OCI-LY3 (cell line): ENCODE results near the gene PIEZO1.

Experiments used
- H2AFZ ChIP-seq: fragments of 200-600, 300-600 bp; shearing (Covaris generic); 2 replicates; pipeline ENCODE4 v1.6.0; 2014; ENCODE audit warnings: antibody characterized with exemption, low read depth, low read length
- H3K27ac ChIP-seq: fragments of 200-600, 300-600 bp; sonication (generic); 2 replicates; pipeline ENCODE4 v1.5.1; 2014; ENCODE audit warnings: mild to moderate bottlenecking, low read length, moderate library complexity, mixed read lengths
- H3K27me3 ChIP-seq: fragments of 200-600, 300-600 bp; sonication (generic); 2 replicates; pipeline ENCODE4 v1.6.1; 2014; ENCODE audit warnings: low read depth, low read length, mixed read lengths
- H3K36me3 ChIP-seq: fragments of 200-600, 300-600 bp; sonication (generic); replicated peaks from 2 replicates; pipeline ENCODE3; 2014; ENCODE audit warnings: low read depth, low read length, mixed read lengths
- H3K4me1 ChIP-seq: fragments of 300-600, 200-600 bp; sonication (generic); 2 replicates; pipeline ENCODE4 v1.6.1; 2014; ENCODE audit warnings: low read length, mixed read lengths
- H3K4me2 ChIP-seq: fragments of 200-600, 300-600 bp; sonication (generic); 2 replicates; pipeline ENCODE4 v1.6.1; 2014; ENCODE audit warnings: low read length, mixed read lengths
- H3K4me3 ChIP-seq: fragments of 300-600, 200-600 bp; sonication (generic); 2 replicates; pipeline ENCODE4 v1.5.1; 2014; ENCODE audit warnings: antibody characterized with exemption, mild to moderate bottlenecking, low read length, moderate library complexity
- H3K79me2 ChIP-seq: fragments of 300-600, 200-600 bp; shearing (Covaris generic); 2 replicates; pipeline ENCODE4 v1.6.1; 2014; ENCODE audit warnings: mild to moderate bottlenecking, low read length, mixed read lengths
- H3K9ac ChIP-seq: fragments of 300-600, 200-600 bp; shearing (Covaris generic); 2 replicates; pipeline ENCODE4 v1.6.0; 2014; ENCODE audit warnings: mild to moderate bottlenecking, low read length, moderate library complexity
- H3K9me3 ChIP-seq: fragments of 200-600, 300-600 bp; shearing (Covaris generic); 2 replicates; pipeline ENCODE4 v1.6.1; 2014; ENCODE audit warnings: low read length, mixed read lengths; ENCODE audit not compliant: insufficient read depth
- H4K20me1 ChIP-seq: fragments of 200-600, 300-600 bp; sonication (generic); 2 replicates; pipeline ENCODE4 v1.6.1; 2016; ENCODE audit warnings: low read length, mixed read lengths; ENCODE audit not compliant: insufficient read depth
- CTCF ChIP-seq: fragments of 200-600, 300-600 bp; sonication (generic); IDR thresholded peaks from 2 replicates; pipeline ENCODE4 v1.5.1; 2014; ENCODE audit warnings: antibody characterized with exemption, low read length, low read depth
- EZH2phosphoT487 ChIP-seq: fragments of 200-600 bp; shearing (Covaris generic); IDR thresholded peaks from 2 replicates; pipeline ENCODE4 v1.6.1; 2018; ENCODE audit warnings: antibody characterized with exemption, mixed run types, low read depth

The PIEZO1 gene

DNA sequence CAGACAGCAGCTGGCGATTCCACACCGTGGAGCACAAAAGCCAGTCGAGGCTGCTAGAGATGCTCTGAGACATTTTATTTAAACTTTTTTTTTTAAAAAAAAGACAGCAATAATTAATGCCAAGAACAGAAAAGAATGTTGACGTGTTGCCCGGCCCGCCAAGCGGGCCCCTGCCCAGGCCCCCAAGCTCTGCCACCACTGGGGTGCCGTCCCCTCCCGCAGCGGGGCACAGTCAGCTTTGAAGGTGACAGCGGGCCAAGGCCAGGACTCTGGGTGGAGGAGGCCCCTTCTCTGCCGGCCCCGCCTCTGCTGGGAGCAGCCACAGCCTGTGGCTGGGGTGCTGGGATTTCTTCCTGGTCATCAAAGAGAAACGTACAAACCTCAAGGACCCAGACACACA, 88.6 kb downstream of the PIEZO1 start:
- Histone ChIP-seq H3K36me3 (peaks cover 11% of the 10 kb centered on the region), H3K4me2 (no peak overlapping the region), H3K9me3 (no peaks in the 10 kb centered on the region), H3K4me1 (peaks cover 18% of the 10 kb centered on the region), H3K9ac (no peak overlapping the region), H3K79me2 (peaks cover 3% of the 10 kb centered on the region; the same call in 1 of the 2 replicates), H3K27ac (no peak overlapping the region), H2AFZ (no peak overlapping the region), H4K20me1 (no peaks in the 10 kb centered on the region), H3K27me3 (peaks cover 4% of the 10 kb centered on the region; the same call in 1 of the 2 replicates), H3K4me3 (no peak overlapping the region)
- TF ChIP-seq EZH2phosphoT487 = no peak
- TF ChIP-seq CTCF = no peak

DNA sequence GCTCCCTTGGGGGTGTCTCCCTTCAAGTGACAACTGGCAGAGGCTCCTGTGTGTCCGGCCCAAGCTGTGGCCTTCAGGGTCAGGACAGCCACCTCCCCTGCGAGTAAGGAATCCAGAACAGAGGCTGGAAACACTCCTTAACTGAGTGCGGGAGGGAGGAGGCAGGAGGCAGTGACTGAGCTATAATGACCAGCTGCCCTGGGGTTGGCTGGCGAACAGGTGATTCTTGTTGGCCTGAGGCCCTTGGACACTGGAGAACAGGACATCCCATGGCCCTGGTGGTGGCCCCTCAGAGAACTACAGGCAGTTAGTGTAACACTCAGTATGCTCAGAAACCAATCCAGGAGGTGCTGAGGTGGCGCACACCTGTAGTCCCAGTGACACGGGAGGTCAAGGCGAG, 89.3 kb downstream of the PIEZO1 start:
- Histone ChIP-seq H3K27me3 (peaks cover 4% of the 10 kb centered on the region; the same call in 1 of the 2 replicates), H3K36me3 (peaks cover 11% of the 10 kb centered on the region), H4K20me1 (no peaks in the 10 kb centered on the region), H3K79me2 (no peaks in the 10 kb centered on the region), H3K4me3 (no peak overlapping the region), H3K4me2 (no peak overlapping the region), H3K9ac (no peak overlapping the region), H3K27ac (no peak overlapping the region), H3K4me1 (peaks cover 12% of the 10 kb centered on the region), H3K9me3 (no peaks in the 10 kb centered on the region), H2AFZ (no peak overlapping the region)
- no peak for TF ChIP-seq EZH2phosphoT487
- TF ChIP-seq CTCF = no peak

- no peak overlapping the region for H2AFZ ChIP-seq
- peaks cover 7% of the 10 kb centered on the region for H3K4me1 ChIP-seq
- TF ChIP-seq EZH2phosphoT487 = no peak
- TF ChIP-seq CTCF = no peak
- H3K27me3 ChIP-seq = peaks cover 4% of the 10 kb centered on the region; the same call in 1 of the 2 replicates
- no peaks in the 10 kb centered on the region for H3K79me2 ChIP-seq
- peaks cover 11% of the 10 kb centered on the region for H3K36me3 ChIP-seq
- H3K9me3 ChIP-seq = no peaks in the 10 kb centered on the region
- H3K4me2 ChIP-seq = no peak overlapping the region
- H4K20me1 ChIP-seq = no peaks in the 10 kb centered on the region
- H3K9ac ChIP-seq = no peak overlapping the region
- H3K4me3 ChIP-seq = no peak overlapping the region
- H3K27ac ChIP-seq = no peak overlapping the region
Measured at GRCh38 chr16:88695218-88695617, 89.8 kb downstream of the PIEZO1 start.

GRCh38 chr16:88694221-88695087, 90.6 kb downstream of the PIEZO1 start:
- H3K27ac ChIP-seq = no peak overlapping the region
- H2AFZ ChIP-seq = no peak overlapping the region
- no peaks in the 10 kb centered on the region for H4K20me1 ChIP-seq
- no peak overlapping the region for H3K4me2 ChIP-seq
- no peak overlapping the region for H3K4me3 ChIP-seq
- peaks cover 5% of the 10 kb centered on the region; the same call in 1 of the 2 replicates for H3K4me1 ChIP-seq
- no peak for TF ChIP-seq CTCF
- TF ChIP-seq EZH2phosphoT487 = no peak
- H3K79me2 ChIP-seq = no peaks in the 10 kb centered on the region
- peaks cover 9% of the 10 kb centered on the region for H3K36me3 ChIP-seq
- H3K9ac ChIP-seq = no peak overlapping the region
- no peaks in the 10 kb centered on the region for H3K9me3 ChIP-seq
- H3K27me3 ChIP-seq = peaks cover 4% of the 10 kb centered on the region; the same call in 1 of the 2 replicates
